A673 (cell line): ENCODE measurements around the gene MEX3C. TPM values are rescaled to one million over a fixed set of nuclear protein-coding genes. Genes with fewer than 3 reads are reported as not detected.

Source experiments
- BruUV-seq: library from RNA; stranded (reverse); fragments of 400-500 nt; replicated peaks from 2 replicates; lab custom pipeline; 2021; lab: Mats Ljungman, UMichigan
- CTCF ChIA-PET: fragments of 300-600 bp; sonication (Branson Sonifier 250); formaldehyde crosslinking; loops from one replicate; lab custom pipeline; 2022; ENCODE audit warnings: antibody characterized with exemption; lab: Charles Lee
- POLR2A ChIA-PET: fragments of 300-600 bp; sonication (Branson Sonifier 250); formaldehyde crosslinking; loops from one replicate; lab custom pipeline; 2022; ENCODE audit warnings: antibody characterized with exemption; ENCODE audit not compliant: low non-redundant PET; lab: Charles Lee
- DNase-seq: peaks from one replicate; pipeline ENCODE4 v3.0.0-alpha.2; 2015; ENCODE audit warnings: low spot score
- H3K27ac ChIP-seq: fragments of 200-600 bp; sonication (generic); 2 replicates; pipeline ENCODE4 v1.5.1; 2016; ENCODE audit warnings: mixed run types, low read depth, mild to moderate bottlenecking, mixed read lengths, antibody characterized with exemption, low read length; ENCODE audit not compliant: poor library complexity, severe bottlenecking
- H3K27me3 ChIP-seq: fragments of 200-600 bp; sonication (generic); replicated peaks from 2 replicates; pipeline ENCODE4 v1.6.1; 2017; ENCODE audit warnings: mixed run types, low read depth, mild to moderate bottlenecking, mixed read lengths, antibody characterized with exemption, low read length; ENCODE audit not compliant: insufficient read depth, poor library complexity
- H3K36me3 ChIP-seq: fragments of 200-600 bp; sonication (generic); 2 replicates; pipeline ENCODE4 v1.6.1; 2016; ENCODE audit warnings: mixed run types, mild to moderate bottlenecking, mixed read lengths, antibody characterized with exemption, low read length; ENCODE audit not compliant: insufficient read depth, poor library complexity, severe bottlenecking
- H3K4me1 ChIP-seq: fragments of 200-600 bp; sonication (generic); 2 replicates; pipeline ENCODE4 v1.6.1; 2017; ENCODE audit warnings: mixed run types, mild to moderate bottlenecking, mixed read lengths, antibody characterized with exemption, low read length; ENCODE audit not compliant: insufficient read depth, poor library complexity, severe bottlenecking
- H3K4me3 ChIP-seq: fragments of 200-600 bp; sonication (generic); 2 replicates; pipeline ENCODE4 v1.5.1; 2016; ENCODE audit warnings: low read depth, mixed run types, mild to moderate bottlenecking, mixed read lengths, low read length; ENCODE audit not compliant: poor library complexity, severe bottlenecking
- H3K9me3 ChIP-seq: fragments of 200-600 bp; sonication (generic); 2 replicates; pipeline ENCODE4 v1.6.1; 2016; ENCODE audit warnings: mixed run types, low read depth, mild to moderate bottlenecking, mixed read lengths, antibody characterized with exemption, low read length; ENCODE audit not compliant: poor library complexity, severe bottlenecking
- CTCF ChIP-seq: fragments of 300-800, 200-600 bp; sonication (generic); conservative IDR thresholded peaks from 2 replicates; pipeline ENCODE4 v1.5.1; 2017; ENCODE audit warnings: low read depth, mild to moderate bottlenecking, antibody characterized with exemption, low read length, moderate library complexity, mixed read lengths
- EZH2 ChIP-seq: fragments of 200-600 bp; sonication (generic); IDR thresholded peaks from 2 replicates; pipeline ENCODE4 v1.6.1; 2017; ENCODE audit warnings: borderline replicate concordance, low read depth, mild to moderate bottlenecking, mixed read lengths, antibody characterized with exemption, low read length; ENCODE audit not compliant: poor library complexity, severe bottlenecking
- intact Hi-C: fragments of 100-400 bp; cut with micrococcal nuclease; formaldehyde crosslinking; loops from one replicate; pipeline ENCODE4 v1.10.0; 2022; ENCODE audit not compliant: unreplicated experiment
- total RNA-seq: library from RNA; stranded (reverse); gene quantifications from 2 replicates; pipeline ENCODE4 v1.2.3, GENCODE V29; 2021

The MEX3C gene
- total RNA-seq, 1 experiment from 2014 or later, result 60.2 TPM

DNA sequence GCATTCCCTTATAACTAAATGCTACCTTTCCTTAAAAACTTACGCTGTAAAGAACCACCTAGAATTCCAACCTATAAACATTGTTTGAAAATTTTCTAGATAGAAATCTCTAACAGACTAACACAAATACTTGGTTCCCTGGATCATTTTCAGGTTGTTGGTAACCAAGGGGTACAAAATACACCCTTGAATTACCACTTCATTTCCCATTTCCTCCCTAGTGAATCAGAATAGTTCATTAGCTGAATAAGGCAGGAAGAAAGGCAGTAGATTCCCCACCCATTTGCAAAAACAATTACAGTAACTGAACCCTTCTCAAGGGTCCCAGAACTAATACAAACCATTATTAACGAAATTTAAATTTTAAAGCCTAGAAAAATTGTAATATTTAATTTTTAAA lies 5.5 kb downstream of the MEX3C start:
- intact Hi-C loops, result loop anchor here (5.0 kb wide), 1 partner anchor 50 kb away; no protein-coding TSS in a partner anchor
- TF ChIP-seq CTCF (no peak), EZH2 (no peak)
- POLR2A ChIA-PET, result no interaction called here

GRCh38 chr18:51191128-51191717 lies 6.3 kb downstream of the MEX3C start:
- CTCF ChIA-PET, result no interaction called here
- POLR2A ChIA-PET, result no interaction called here
- TF ChIP-seq CTCF (no peak), EZH2 (no peak)
- Histone ChIP-seq H3K4me3 (no peak overlapping the region), H3K27ac (no peak overlapping the region), H3K27me3 (no peaks in the 10 kb centered on the region), H3K9me3 (no peaks in the 10 kb centered on the region), H3K4me1 (peaks cover 29% of the 10 kb centered on the region), H3K36me3 (no peaks in the 10 kb centered on the region)
- intact Hi-C loops, result loop anchor here (5.0 kb wide), 1 partner anchor 49 kb away; no protein-coding TSS in a partner anchor
- BruUV-seq, result no TSS peak
- no peak for DNase-seq

More for the DNA sequence above, 5.5 kb downstream of the MEX3C start:
- H3K4me3 ChIP-seq, result no peak overlapping the region
- no peaks in the 10 kb centered on the region for H3K36me3 ChIP-seq
- no peak for DNase-seq
- CTCF ChIA-PET, result no interaction called here
- H3K27ac ChIP-seq, result no peak overlapping the region
- peaks cover 29% of the 10 kb centered on the region for H3K4me1 ChIP-seq
- BruUV-seq, result no TSS peak
- no peaks in the 10 kb centered on the region for H3K27me3 ChIP-seq
- no peaks in the 10 kb centered on the region for H3K9me3 ChIP-seq

DNA sequence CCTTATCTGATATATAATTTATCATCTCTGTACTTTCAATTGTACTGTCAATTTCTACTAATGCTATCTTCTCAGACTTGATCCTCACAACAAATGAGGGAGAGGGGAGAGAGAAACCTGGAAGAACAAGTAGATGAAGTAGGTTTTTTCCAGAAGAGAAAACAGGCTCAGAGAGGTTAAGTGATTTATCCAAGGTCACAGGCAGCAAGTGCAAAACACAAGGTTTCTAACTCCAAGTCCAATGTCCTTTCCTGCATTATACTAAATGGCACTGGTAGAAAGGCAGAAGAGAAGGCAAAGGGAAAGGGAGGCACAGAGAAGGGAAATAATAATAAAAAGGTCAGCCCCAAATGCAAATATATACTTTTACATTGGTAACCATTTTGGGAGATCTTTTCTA lies 7.5 kb downstream of the MEX3C start:
- peaks cover 29% of the 10 kb centered on the region for H3K4me1 ChIP-seq
- no peak for TF ChIP-seq CTCF
- TF ChIP-seq EZH2, result no peak
- H3K27me3 ChIP-seq, result no peaks in the 10 kb centered on the region
- H3K4me3 ChIP-seq, result no peak overlapping the region
- intact Hi-C loops, result loop anchor here (5.0 kb wide), 1 partner anchor 48 kb away; no protein-coding TSS in a partner anchor
- ChIA-PET POLR2A (no interaction called here), CTCF (no interaction called here)
- no peaks in the 10 kb centered on the region for H3K36me3 ChIP-seq
- BruUV-seq, result no TSS peak
- no peaks in the 10 kb centered on the region for H3K9me3 ChIP-seq
- DNase-seq, result no peak
- H3K27ac ChIP-seq, result no peak overlapping the region
